Endothelial cell of umbilical vein (primary cell): ENCODE measurements around the gene MT1F. TPM values are rescaled to one million over a fixed set of nuclear protein-coding genes. Genes with fewer than 3 reads are reported as not detected.
A peak's percentile ranks its signal among the peaks of the same experiment; 100 is the strongest.

ENCODE experiments used
- BruUV-seq: library from RNA; stranded (reverse); fragments of 400-500 nt; replicated peaks from 2 replicates; lab custom pipeline; 2021; lab: Mats Ljungman, UMichigan
- CTCF ChIA-PET: fragments of 300-600, 350-600 bp; sonication (Branson Sonifier 250); formaldehyde crosslinking; loops from one replicate; lab custom pipeline; 2021; ENCODE audit warnings: antibody characterized with exemption, inconsistent platforms; lab: Charles Lee
- POLR2A ChIA-PET: fragments of 300-600, 350-600 bp; sonication (Branson Sonifier 250); formaldehyde crosslinking; loops from one replicate; lab custom pipeline; 2021; ENCODE audit warnings: antibody characterized with exemption, inconsistent platforms; lab: Charles Lee
- DNase-seq: peaks from one replicate; pipeline ENCODE4 v3.0.0-alpha.2; 2011; ENCODE audit warnings: low read depth, low spot score
- FAIRE-seq: peaks from 2 replicates; lab custom pipeline; 2011; peaks lifted over from hg19 to GRCh38; lab: Jason Lieb, UNC
- H2AFZ ChIP-seq: 2 replicates; pipeline ENCODE4 v1.6.0; 2012; ENCODE audit warnings: low read depth, low read length, control low read depth, inconsistent platforms
- H3K27ac ChIP-seq: 2 replicates; pipeline ENCODE4 v1.5.1; 2011; ENCODE audit warnings: low read depth, mild to moderate bottlenecking, control low read depth, low read length, moderate library complexity; ENCODE audit not compliant: insufficient read depth
- H3K27me3 ChIP-seq, 2 experiments: 2 replicates each; pipeline versions ENCODE4 v1.6.0 to v1.6.1; 2011; ENCODE audit warnings: low read length in 2 of 2, mixed read lengths in 1 of 2; ENCODE audit not compliant: control insufficient read depth in 2 of 2, insufficient read depth in 2 of 2
- H3K36me3 ChIP-seq, 2 experiments: 2 replicates in 1 of 2; 3 replicates in 1 of 2; pipeline ENCODE4 v1.5.1; 2011; ENCODE audit warnings: low read length in 2 of 2, mild to moderate bottlenecking in 1 of 2, moderate library complexity in 1 of 2; ENCODE audit not compliant: control insufficient read depth in 2 of 2, insufficient read depth in 2 of 2; ENCODE audit errors: extremely low read depth in 1 of 2
- H3K4me1 ChIP-seq: 3 replicates; pipeline ENCODE4 v1.5.1; 2011; ENCODE audit warnings: mild to moderate bottlenecking, low read length; ENCODE audit not compliant: control insufficient read depth, insufficient read depth; ENCODE audit errors: extremely low read depth
- H3K4me2 ChIP-seq: 2 replicates; pipeline ENCODE4 v1.6.1; 2011; ENCODE audit warnings: low read length, control low read depth, mixed read lengths; ENCODE audit not compliant: insufficient read depth
- H3K4me3 ChIP-seq, 3 experiments: fragments of 200-600 bp in 1 of 3; sonication (generic), shearing (Covaris generic) in 1 of 3; replicated peaks in 1 of 3; 2 replicates each; pipeline ENCODE4 v1.5.1; 2011 to 2016; ENCODE audit warnings: control low read depth in 3 of 3, low read length in 3 of 3, mild to moderate bottlenecking in 2 of 3, inconsistent platforms in 1 of 3, low read depth in 1 of 3, moderate library complexity in 1 of 3; ENCODE audit not compliant: insufficient read depth in 1 of 3
- H3K79me2 ChIP-seq: 2 replicates; pipeline ENCODE4 v1.6.0; 2012; ENCODE audit warnings: low read length, inconsistent platforms; ENCODE audit not compliant: control insufficient read depth, insufficient read depth
- H3K9ac ChIP-seq: replicated peaks from 2 replicates; pipeline ENCODE3; 2011; ENCODE audit warnings: low read length, control low read depth; ENCODE audit not compliant: insufficient read depth; ENCODE audit errors: extremely low read depth
- H3K9me1 ChIP-seq: replicated peaks from 3 replicates; pipeline ENCODE4 v1.6.0; 2011; ENCODE audit warnings: mild to moderate bottlenecking, low read length; ENCODE audit not compliant: control insufficient read depth, insufficient read depth; ENCODE audit errors: extremely low read depth
- H3K9me3 ChIP-seq: replicated peaks from 2 replicates; pipeline ENCODE4 v1.5.1; 2012; ENCODE audit warnings: low read length, inconsistent platforms; ENCODE audit not compliant: control insufficient read depth, insufficient read depth
- H4K20me1 ChIP-seq: replicated peaks from 2 replicates; pipeline ENCODE3; 2011; ENCODE audit warnings: mild to moderate bottlenecking, low read length; ENCODE audit not compliant: control insufficient read depth, insufficient read depth; ENCODE audit errors: extremely low read depth
- CTCF ChIP-seq, 2 donors: IDR thresholded peaks; 1 replicate in 1 of 2; 2 replicates in 1 of 2; pipeline ENCODE4 v1.5.1; 2011; ENCODE audit warnings: low read length in 2 of 2, mild to moderate bottlenecking in 2 of 2, moderate library complexity in 2 of 2, control low read depth in 1 of 2, inconsistent platforms in 1 of 2, low read depth in 1 of 2; ENCODE audit not compliant: insufficient read depth in 1 of 2; ENCODE audit errors: extremely low read depth in 1 of 2
- EZH2 ChIP-seq: IDR thresholded peaks from 2 replicates; pipeline ENCODE4 v1.6.1; 2012; ENCODE audit warnings: borderline replicate concordance, low read depth, mild to moderate bottlenecking, moderate library complexity, low read length, inconsistent platforms; ENCODE audit not compliant: severe bottlenecking
- FOS ChIP-seq: IDR thresholded peaks from 2 replicates; pipeline ENCODE4 v1.6.1; 2011; ENCODE audit warnings: mild to moderate bottlenecking, low read length, moderate library complexity, borderline replicate concordance; ENCODE audit not compliant: insufficient read depth
- GATA2 ChIP-seq: IDR thresholded peaks from 2 replicates; pipeline ENCODE4 v1.7.0; 2011; ENCODE audit warnings: low read depth, mild to moderate bottlenecking, moderate library complexity, mixed read lengths, low read length; ENCODE audit not compliant: insufficient read length, insufficient read depth
- JUN ChIP-seq: IDR thresholded peaks from 2 replicates; pipeline ENCODE4 v1.6.1; 2011; ENCODE audit warnings: borderline replicate concordance, low read depth; ENCODE audit not compliant: insufficient read length, insufficient read depth
- MYC ChIP-seq: IDR thresholded peaks from one replicate; pipeline ENCODE4 v1.6.1; 2011; ENCODE audit warnings: mild to moderate bottlenecking, low read depth, low read length
- POLR2A ChIP-seq: IDR thresholded peaks from 2 replicates; pipeline ENCODE4 v1.6.1; 2012; ENCODE audit warnings: low read depth, mild to moderate bottlenecking, control low read depth, low read length
- POLR2AphosphoS5 ChIP-seq: IDR thresholded peaks from 2 replicates; pipeline ENCODE4 v1.6.1; 2012; ENCODE audit warnings: low read depth, mild to moderate bottlenecking, control low read depth, low read length, moderate library complexity; ENCODE audit not compliant: insufficient read depth
- dilution Hi-C: fragments of 300-500 bp; cut with MboI; formaldehyde crosslinking; loops from one replicate; pipeline ENCODE4 v1.15.0; 2019; ENCODE audit warnings: low sequenced_read_pairs; ENCODE audit not compliant: extremely low pct_ligation_motif_present
- intact Hi-C: fragments of 100-400 bp; cut with micrococcal nuclease; formaldehyde crosslinking; loops from one replicate; pipeline ENCODE4 v1.10.0; 2022
- polyA plus RNA-seq, 4 experiments: library from polyadenylated mRNA; depleted of rRNA in 3 of 4; stranded (reverse) in 3 of 4; unstranded in 1 of 4; fragments of >200 nt; gene quantifications; 2 replicates each; pipeline versions ENCODE4 v1.2.1 to v1.2.3, GENCODE V29; 2011 to 2012; ENCODE audit warnings: missing spikeins in 1 of 4
- total RNA-seq: library from RNA; stranded (reverse); gene quantifications from 2 replicates; pipeline ENCODE4 v1.2.3, GENCODE V29; 2021
- TF ChIP-seq, protein P1 (sequence below): IDR thresholded peaks from 2 replicates; pipeline ENCODE4 v1.6.1; 2011; ENCODE audit not compliant: insufficient read depth, insufficient read length

Gene MT1F
- total and polyA plus RNA-seq, 2 donors (not counting 3 experiments of a cell fraction or from before 2014, with no cell fraction given), result 2.2 to 2.6 TPM

GRCh38 chr16:56610609-56611111 lies 47.1 kb upstream of the MT1F start:
- H4K20me1 ChIP-seq, result no peaks in the 10 kb centered on the region
- intact Hi-C loops (no loop called here), dilution Hi-C loops (no loop called here)
- peak overlapping the region; percentile 81 for H3K4me2 ChIP-seq
- FAIRE-seq, result peak; percentile 15
- ChIA-PET POLR2A (interaction anchor here (4.5 kb wide), 1 partner anchor 15 kb away, joined by 51 read pairs; the partner anchor contains the start of gene MT1E), CTCF (interaction anchor here (1.2 to 2.5 kb wide), 4 partner anchors 10 to 97 kb away, joined by 3 to 8 read pairs (median 5); no protein-coding TSS in a partner anchor)
- no peaks in the 10 kb centered on the region for H3K9me3 ChIP-seq
- H3K27me3 ChIP-seq, result no peaks in the 10 kb centered on the region
- no peaks in the 10 kb centered on the region for H3K9me1 ChIP-seq
- H3K79me2 ChIP-seq, result peaks cover 28% of the 10 kb centered on the region
- H3K4me3 ChIP-seq, result peak overlapping the region in 1 of 3 experiments; percentile 93
- TF ChIP-seq GATA2, result no peak
- TF ChIP-seq POLR2A, result no peak
- TF ChIP-seq CTCF (IDR thresholded peaks at IDR 0.05; ENCODE audit: extremely low read depth in 1 of 2, insufficient read depth in 1 of 2, low read depth in 1 of 2, low read length in 2 of 2), result no peak
- no peak for TF ChIP-seq JUN
- no peak for TF ChIP-seq MYC
- TF ChIP-seq, protein P1, sequence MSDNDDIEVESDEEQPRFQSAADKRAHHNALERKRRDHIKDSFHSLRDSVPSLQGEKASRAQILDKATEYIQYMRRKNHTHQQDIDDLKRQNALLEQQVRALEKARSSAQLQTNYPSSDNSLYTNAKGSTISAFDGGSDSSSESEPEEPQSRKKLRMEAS, result no peak
- no peak for TF ChIP-seq EZH2
- no peak for TF ChIP-seq POLR2AphosphoS5
- TF ChIP-seq FOS, result no peak
- H2AFZ ChIP-seq, result no peak overlapping the region
- DNase-seq, result no peak
- H3K27ac ChIP-seq, result peak overlapping the region; percentile 99
- peaks cover 74% of the 10 kb centered on the region for H3K4me1 ChIP-seq
- BruUV-seq, result no TSS peak
- no peaks in the 10 kb centered on the region for H3K36me3 ChIP-seq
- H3K9ac ChIP-seq, result peak overlapping the region; percentile 95
